GM18519 (cell line): Measurements from ENCODE around the gene GNA12.
"Not testable (repeated sequence)": the region's sequence is repeated elsewhere in the genome, so short reads cannot be mapped to it uniquely, and the experiment has no call there.

Source experiments
- ATAC-seq: cut with Tn5 transposase; IDR thresholded peaks from one replicate; pipeline ENCODE4 v1.9.1; 2021; ENCODE audit warnings: mild to moderate bottlenecking, moderate library complexity; ENCODE audit not compliant: unreplicated experiment, low FRiP score

GNA12 gene

DNA sequence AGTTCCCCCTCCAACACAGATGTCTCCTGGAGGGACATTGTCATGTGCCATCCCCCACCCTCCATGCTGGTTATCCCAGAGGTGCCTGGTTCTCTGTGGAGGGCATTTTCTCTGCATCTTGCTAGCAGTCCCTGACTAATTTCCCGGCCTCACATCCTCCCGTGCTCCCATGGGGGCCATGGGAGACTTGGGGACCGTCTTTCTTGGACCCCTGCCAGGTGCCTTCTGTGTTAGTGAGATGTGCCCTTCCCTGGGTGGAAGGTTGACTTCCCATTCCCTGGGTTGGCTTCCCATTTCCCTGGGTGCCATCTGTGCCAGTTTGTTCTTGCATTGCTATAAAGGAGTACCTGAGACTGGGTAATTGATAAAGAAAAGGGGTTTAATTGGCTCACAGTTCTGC lies 22.5 kb upstream of the GNA12 start:
- ATAC-seq, result no peak

DNA sequence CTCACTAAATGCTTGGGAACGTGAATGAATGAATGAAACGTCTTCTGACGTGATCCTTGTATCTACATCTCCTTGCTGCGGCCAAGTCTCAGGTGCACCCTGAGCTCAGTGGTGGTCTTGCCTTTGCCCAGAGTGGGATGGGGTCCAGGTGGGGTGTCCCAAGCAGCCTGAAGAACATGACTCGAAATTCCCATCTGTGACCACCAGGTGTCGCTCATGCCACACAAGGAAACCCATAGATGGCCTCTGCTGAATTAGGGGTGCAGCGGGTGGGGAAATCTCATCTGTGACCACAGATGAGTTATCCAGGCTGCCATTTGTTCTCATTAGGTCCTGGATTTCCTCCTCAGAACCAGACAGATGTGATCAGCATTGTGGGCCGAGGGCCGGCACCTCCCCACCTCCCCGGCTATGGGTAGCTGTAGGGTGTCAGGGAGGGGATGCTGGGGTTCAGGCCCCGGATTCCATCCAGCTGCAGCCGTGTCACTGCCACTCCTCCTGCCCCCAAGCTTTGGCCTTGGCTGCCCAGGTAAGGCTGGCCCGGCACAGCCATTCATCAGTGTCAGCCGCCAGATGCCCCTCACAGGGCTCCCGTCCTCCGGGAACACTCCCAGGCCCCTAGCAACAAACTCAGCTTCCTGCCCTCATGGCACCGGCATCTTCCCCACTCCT lies 21.0 kb upstream of the GNA12 start:
- no peak for ATAC-seq

DNA sequence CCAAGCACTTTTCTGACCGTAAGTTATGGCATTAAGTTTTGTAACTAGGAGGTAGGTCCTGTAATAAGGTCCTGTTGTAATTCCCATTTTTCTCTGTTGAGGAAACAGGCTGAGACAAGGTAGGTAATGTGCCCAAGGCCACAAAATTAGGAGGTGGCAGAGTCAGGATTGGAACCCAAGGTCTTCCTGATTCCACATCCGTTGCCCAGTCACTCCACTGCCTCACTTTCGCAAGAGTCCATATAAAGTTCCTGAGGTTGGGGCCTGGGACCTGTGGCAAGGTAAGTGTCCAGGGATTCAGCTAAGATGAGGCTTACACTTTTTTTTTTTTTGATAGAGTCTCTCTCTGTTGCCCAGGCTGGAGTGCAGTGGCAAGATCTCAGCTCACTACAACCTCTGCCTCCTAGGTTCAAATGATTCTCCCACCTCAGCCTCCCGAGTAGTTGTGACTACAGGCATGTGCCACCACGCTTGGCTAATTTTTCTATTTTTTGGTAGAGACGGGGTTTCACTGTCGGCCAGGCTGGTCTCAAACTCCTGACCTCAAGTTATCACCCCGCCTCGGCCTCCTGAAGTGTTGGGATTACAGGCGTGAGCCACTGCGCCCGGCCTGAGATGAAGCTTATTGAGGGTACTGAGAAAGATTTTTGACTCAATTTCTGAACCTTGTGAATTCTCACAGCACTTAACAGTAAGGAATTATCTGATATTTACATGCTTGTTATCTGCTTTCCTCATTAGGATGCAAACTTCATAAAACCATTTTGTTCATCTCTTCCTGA lies 20.3 kb upstream of the GNA12 start:
- ATAC-seq, result no peak

DNA sequence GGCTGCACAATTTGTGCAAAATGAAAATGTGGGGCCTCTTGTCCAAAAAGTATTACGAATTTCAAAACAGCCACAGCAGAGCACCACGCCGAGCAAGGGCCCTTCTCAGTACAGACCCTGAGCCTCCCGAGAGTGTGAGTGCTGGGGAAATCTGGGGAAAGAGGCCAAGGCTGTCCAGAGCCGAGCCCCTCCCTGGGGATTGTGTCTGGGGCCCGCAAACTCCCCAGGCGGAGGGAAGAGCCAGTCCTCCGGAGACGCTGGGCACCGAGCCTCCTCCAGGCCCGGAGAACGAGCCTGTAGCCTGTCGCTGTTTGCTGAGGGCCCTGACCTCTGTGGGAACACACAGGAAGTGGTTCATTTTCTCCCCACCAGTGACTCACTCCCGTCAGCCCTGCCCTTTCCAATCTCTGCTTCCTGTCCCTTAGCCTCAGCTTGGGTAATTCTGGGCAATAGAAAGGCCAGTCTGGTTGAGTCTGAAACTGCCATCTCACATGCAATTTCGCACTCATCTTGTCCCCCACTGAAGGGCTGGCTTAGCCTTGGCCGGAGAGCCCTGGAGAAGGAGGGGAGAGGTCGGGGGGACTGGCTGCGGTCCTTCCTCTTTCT lies 19.5 kb upstream of the GNA12 start:
- peak; percentile 91 for ATAC-seq

DNA sequence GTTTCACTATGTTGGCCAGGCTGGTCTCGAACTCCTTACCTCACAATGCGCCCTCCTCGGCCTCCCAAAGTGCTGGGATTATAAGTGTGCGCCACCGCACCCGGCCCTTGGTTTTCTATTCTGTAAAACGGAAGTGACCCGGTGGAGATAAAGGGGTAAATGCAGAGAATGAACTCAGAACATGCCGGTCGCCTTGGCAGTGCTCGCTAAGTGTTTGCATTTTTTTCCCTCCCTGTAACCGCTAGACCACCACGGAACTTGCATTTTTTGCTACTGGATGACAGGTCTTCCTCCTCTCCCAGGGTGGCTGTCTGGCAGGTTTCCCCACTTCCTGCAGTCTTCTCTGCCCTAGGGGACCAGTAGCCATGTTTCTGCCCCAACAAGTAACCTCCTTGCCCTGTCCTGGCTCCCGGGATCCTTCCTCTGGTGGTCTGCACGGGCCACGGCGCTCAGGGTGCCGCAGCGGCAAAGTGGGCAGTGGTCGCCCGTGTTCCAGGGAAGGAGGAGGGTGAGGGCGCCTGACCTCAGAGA lies 18.8 kb upstream of the GNA12 start:
- no peak for ATAC-seq

DNA sequence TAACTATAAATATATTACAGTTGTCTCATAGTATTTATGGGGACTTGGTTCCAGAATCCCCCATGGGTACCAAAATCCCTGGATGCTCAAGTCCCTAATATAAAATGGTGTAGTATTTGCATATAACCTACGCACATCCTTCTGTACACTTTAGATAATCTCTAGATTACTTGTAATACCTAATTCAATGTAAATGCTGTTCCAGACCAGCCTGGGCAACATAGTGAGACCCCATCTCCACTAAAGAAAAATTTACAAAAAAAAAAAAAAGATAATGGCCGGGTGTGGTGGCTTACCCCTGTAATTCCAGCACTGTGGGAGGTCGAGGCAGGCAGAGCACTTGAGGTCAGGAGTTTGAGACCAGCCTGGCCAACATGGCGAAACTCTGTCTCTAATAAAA lies 17.4 kb upstream of the GNA12 start:
- ATAC-seq, result no peak

DNA sequence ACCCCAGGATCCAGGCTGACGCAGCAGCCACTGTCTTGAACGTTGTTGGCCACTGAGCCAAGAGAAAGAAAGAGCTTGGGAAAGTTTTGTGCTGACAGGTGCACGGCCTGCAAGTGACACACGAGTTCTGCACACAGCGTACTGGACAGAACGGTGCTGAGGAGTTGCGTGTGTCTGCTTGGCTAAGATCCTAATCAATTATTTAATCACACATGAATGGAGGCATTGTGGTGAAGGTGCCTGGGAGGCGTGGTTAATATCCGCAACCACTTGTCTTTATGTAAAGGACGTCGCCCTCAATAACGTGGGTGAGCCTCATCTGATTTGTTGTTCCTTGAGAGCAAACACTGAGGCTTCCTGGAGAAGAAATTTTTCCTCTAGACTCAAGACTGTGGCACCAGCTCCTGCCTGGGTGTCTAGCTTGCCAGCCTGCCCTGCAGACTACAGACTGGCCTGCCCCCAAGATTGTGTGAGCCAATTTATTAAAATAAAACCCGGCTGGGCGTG lies 16.6 kb upstream of the GNA12 start:
- ATAC-seq, result no peak

DNA sequence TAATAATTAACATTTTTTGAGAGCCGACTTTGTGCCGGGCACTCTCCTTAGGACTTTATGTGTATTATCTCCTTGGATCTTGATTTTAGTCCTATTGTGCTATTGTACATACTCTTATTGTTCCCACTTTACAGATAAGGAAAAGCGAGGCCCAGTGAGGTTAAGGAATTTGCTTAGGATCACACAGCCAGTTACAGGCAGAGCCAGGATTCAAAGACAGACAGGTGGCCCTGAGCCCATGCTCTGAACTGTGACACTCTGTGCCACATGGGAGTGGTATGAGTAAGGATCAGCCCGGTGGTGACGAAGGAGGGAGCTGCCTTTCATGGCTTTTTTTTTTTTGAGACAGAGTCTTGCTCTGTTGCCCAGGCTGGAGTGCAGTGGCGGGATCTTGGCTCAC lies 15.8 kb upstream of the GNA12 start:
- no peak for ATAC-seq

DNA sequence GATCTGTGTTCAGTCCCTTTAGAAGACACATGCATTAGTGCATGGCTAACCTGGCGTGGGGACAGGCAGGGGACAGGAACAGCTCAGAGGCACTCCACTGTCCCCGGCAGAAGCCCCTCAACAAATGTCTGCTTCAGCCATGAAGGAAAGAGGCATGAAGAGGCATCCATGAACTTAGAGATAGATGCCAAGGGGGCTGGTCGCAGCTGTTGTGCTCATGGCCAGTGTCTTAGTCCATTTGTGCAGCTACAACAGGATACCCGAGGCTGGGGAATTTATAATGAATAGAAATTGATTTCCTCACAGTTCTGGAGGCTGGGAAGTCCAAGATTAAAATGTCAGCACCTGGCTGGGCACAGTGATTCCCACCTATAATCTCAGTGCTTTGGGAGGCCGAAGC lies 14.5 kb upstream of the GNA12 start:
- ATAC-seq, result no peak

DNA sequence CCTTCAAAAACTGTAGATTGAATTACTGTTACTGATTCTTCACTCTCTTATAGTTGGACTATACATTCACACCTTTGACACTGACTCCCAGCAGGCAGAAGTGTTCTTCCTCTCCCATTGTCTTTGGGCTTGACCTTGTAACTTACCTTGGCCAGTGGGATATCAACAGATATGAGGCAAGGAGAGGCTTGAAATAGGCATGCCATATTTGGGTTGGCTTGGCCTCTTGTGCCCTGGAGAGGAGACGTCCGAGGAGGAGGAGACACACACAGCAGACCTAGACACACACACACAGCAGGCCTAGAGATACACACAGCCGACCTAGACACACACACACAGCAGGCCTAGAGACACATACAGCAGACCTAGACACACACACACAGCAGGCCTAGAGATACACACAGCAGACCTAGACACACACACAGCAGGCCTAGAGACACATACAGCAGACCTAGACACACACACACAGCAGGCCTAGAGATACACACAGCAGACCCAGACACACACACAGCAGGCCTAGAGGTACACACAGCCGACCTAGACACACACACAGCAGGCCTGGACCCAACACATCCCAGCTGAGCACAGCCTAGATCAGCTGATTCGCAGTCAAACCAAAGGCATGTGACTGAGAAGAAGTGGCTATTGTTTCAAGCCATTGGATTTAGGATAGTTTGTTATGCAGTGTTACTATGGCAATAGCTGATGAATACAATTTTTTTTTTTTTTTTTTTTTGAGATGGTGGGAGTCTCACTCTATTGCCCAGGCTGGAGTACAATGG lies 12.5 kb upstream of the GNA12 start:
- no peak for ATAC-seq

DNA sequence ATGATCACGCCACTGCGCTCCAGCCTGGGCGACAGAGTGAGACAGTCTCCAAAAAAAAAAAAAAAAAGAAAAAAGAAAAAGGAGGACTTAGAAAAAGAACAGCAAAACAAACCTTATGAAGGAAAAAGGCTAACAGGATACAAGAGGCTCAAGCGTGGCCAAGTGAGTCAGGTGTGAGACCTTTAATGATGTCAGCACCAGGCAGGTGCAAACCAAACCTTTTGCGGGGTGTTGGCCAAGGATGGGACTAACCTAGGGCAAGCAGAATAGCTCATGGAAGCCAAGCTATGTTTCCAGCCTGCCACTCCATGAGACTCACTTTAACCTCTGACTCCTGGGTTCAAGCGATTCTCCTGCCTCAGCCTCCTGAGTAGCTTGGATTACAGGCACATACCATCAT lies 11.3 kb upstream of the GNA12 start:
- no peak for ATAC-seq

DNA sequence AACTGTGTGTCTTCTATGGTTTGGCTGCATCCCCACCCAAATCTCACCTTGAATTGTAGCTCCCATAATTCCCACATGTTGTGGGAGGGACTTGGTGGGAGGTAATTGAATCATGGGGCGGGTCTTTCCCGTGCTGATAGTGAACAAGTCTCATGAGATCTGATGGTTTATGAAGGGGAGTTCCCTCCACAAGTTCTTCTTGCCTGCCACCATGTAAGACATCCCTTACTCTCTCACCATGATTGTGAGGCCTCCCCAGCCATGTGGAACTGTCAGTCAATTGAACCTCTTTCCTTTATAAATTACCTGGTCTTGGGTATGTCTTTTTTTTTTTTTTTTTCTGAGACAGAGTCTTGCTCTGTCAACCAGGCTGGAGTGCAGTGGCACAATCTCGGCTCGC lies 9.4 kb upstream of the GNA12 start:
- ATAC-seq, result not testable (repeated sequence)

DNA sequence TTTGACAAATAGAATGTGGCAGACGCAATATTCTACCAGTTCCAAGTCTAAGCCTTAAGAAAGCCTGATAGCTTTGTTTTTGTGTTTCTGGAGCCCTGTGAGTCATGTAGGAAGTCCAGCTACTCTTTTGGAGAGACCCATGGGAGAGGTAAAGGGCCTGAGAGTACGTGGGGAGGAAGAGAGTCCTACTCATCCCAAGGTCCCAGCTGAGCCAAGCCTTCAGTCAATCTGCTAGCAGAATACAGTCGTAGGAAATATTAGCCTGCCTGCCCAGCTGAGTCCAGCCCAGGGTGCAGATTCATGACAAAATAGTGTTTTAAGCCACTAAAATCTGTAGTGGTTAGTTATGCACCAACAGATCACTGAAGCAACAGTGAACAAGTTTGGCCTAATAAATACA lies 9.0 kb upstream of the GNA12 start:
- ATAC-seq, result no peak

DNA sequence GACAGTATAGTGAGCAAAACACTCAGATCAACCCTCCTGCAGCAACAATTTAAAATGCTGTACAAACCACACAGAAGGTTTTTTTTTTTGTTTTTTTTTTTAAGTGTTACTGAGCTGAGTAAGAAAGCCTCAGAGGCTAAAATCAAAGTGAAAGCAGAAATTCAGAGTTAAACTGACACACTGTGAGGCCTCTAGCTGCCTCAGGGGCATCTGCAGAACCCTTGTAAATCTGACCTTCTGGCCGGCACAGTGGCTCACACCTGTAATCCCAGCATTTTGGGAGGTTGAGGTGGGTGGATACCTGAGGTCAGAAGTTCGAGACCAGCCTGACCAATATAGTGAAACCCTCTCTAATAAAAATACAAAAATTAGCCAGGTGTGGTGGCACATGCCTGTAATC lies 7.4 kb upstream of the GNA12 start:
- peak; percentile 66 for ATAC-seq

DNA sequence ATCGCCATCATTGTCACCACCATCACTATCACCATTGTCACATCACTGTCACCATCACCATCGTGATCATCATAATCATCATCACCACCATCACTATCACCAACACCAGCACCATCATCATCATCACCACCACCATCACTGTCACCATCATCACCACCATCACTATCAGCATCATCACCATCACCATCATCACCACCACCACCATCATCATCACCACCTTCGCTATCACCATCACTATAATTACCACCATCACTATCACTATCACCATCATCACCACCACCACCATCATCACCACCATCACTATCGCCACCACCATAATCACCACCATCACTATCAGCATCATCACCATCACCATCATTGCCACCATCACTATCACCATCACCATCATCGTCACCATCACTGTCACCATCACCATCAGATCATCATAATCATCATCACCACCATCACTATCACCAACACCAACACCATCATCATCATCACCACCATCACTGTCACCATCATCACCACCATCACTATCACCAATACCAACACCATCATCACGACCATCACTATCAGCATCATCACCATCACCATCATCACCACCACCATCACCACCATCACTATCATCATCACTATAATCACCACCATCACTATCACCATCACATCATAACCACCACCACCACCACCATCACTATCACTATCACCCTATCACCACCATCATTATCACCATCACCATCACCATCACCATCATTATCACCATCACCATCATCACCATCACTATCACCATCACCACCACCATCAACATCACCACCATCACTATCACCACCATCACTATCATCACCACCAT lies 6.0 kb upstream of the GNA12 start:
- ATAC-seq, result no peak

DNA sequence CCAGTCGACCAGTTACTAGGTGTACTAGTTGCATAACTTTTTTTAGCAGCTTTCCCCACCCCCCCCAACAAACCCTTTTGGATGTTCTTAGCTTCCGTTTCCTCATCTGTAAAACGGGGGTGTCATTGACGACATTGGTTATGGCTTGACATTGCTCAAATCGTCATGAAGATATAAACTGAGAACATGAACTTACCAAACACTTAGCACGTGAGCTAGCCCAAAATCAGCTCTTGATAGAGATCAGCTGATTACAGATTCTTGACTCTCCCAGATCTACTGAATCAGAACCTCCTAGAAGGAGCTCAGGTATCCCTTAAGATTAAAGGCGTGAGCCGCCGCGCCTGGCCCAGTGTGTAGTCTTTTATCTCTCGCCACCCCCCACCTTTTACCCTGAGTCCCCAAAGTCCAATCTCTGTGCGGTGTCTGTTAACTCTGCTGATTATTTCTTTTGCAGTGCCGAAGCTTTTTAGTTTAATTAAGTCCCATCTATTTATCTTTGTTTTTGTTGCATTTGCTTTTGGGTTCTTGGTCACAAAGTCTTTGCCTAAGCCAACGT lies 1.0 kb upstream of the GNA12 start:
- no peak for ATAC-seq

DNA sequence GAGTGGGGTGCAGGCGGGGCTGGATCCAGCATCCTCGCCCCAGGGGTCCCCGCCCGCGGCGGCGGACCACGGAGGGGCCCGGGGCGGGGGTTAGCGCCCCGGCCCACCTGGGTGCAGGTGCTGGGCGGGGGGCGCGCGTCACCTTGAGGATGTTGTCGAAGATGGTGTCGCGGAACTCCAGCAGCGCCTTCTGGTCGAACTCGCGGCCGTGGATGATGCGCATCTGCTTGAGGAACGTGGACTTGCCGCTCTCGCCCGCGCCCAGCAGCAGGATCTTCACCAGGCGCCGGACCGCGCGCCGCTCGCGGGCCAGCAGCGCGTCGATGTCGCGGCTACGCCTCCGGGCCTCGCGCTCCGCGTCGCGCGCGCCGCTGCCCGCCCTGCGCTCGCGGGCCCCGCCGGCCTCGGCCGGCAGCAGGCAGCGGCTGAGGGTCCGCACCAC lies 376 bp downstream of the GNA12 start:
- peak; percentile 16 for ATAC-seq

DNA sequence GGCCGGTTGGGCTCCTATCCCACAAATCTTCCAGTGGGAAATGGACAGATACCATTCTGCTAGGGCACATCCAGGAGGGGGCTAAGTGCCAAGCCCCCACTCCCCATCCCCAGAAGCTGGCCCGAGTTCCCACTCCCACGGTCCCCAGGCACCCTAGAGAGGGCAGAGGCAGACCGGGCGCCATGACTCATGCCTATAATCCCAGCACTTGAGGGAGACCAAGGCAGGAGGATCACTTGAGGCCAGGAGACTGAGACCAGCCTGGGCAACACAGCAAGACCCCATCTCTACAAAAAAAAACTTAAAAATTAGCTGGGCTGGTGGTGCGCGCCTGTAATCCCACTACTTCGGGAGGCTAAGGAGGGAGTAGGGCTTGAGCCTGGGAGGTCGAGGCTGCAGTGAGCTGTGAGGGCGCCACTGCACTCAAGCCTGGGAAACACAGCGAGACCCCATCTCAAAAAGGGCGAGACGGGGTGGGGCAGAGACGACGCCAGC lies 870 bp downstream of the GNA12 start:
- ATAC-seq, result no peak

DNA sequence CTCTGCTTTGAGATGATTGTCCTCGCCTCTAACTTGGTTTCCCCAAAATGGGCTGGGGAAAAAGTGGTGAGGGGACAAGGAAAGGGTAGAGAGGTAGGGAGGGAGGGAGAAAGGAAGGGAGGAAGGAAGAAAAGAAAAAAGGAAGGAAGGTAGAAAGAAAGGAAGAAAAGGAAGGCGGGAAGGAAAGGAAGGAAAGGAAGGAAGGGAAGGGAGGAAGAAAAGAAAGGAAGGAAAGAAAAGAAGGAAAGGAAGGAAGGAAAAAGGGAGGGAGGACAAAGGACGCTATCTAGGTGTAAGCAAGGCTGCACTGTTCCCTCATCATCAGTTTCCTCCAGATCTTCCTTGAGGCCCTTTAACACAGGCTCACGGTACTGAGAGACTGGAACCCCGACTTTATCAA lies 2.2 kb downstream of the GNA12 start:
- no peak for ATAC-seq
